ENCODE data around the gene KCNAB1.
"Not testable (repeated sequence)": the region's sequence is repeated elsewhere in the genome, so short reads cannot be mapped to it uniquely, and the experiment has no call there.

KCNAB1 gene

GRCh38 chr3:156548041-156548687 lies 427.8 kb downstream of the KCNAB1 start:
- no peak for DNase-seq

GRCh38 chr3:156548902-156549301 lies 428.5 kb downstream of the KCNAB1 start:
- no peak for DNase-seq

- DNase-seq, result no peak
These were observed 430.9 kb downstream of the KCNAB1 start for GRCh38 chr3:156551261-156551660.

- no peak for DNase-seq
These were observed 431.4 kb downstream of the KCNAB1 start for GRCh38 chr3:156551746-156552145.

GRCh38 chr3:156552973-156553372 lies 432.6 kb downstream of the KCNAB1 start:
- no peak for DNase-seq

- DNase-seq, result no peak
These were observed 433.5 kb downstream of the KCNAB1 start for GRCh38 chr3:156553705-156554356.

GRCh38 chr3:156554515-156554841 lies 434.1 kb downstream of the KCNAB1 start:
- DNase-seq, result no peak

GRCh38 chr3:156554842-156555687 lies 434.7 kb downstream of the KCNAB1 start, which contains the start of gene SSR3:
SSR3 (minus strand) TSS chr3:156555117; CDS start chr3:156555089, 28 bp downstream.
- DNase-seq, result peak; percentile 99

GRCh38 chr3:156558389-156558788 lies 438.0 kb downstream of the KCNAB1 start:
- no peak for DNase-seq

- DNase-seq, result no peak
These were observed 438.9 kb downstream of the KCNAB1 start for GRCh38 chr3:156559321-156559720.

- DNase-seq, result no peak
These were observed 441.2 kb downstream of the KCNAB1 start for GRCh38 chr3:156561533-156561932.

GRCh38 chr3:156562486-156562885 lies 442.1 kb downstream of the KCNAB1 start:
- not testable (repeated sequence) for DNase-seq

GRCh38 chr3:156563900-156564682 lies 443.7 kb downstream of the KCNAB1 start:
- no peak for DNase-seq

GRCh38 chr3:156569016-156569415 lies 448.6 kb downstream of the KCNAB1 start:
- not testable (repeated sequence) for DNase-seq

- DNase-seq, result not testable (repeated sequence)
These were observed 449.5 kb downstream of the KCNAB1 start for GRCh38 chr3:156569881-156570280.

GRCh38 chr3:156575641-156576040 lies 455.3 kb downstream of the KCNAB1 start:
- DNase-seq, result no peak

- DNase-seq, result no peak
These were observed 455.7 kb downstream of the KCNAB1 start for GRCh38 chr3:156576051-156576450.

- DNase-seq, result no peak
These were observed 456.4 kb downstream of the KCNAB1 start for GRCh38 chr3:156576651-156577348.

GRCh38 chr3:156577736-156578135 lies 457.4 kb downstream of the KCNAB1 start:
- no peak for DNase-seq

GRCh38 chr3:156579427-156579851 lies 459.1 kb downstream of the KCNAB1 start:
- no peak for DNase-seq

GRCh38 chr3:156581033-156581432 lies 460.7 kb downstream of the KCNAB1 start:
- no peak for DNase-seq

- DNase-seq, result no peak
These were observed 461.6 kb downstream of the KCNAB1 start for GRCh38 chr3:156581954-156582353.
